NB4 (cell line): ENCODE measurements around the gene AP2A2.

Experiments
- CTCF ChIP-seq: IDR thresholded peaks from one replicate; pipeline ENCODE4 v1.5.1; 2012; ENCODE audit warnings: low read depth, low read length
- MYC ChIP-seq: IDR thresholded peaks from 2 replicates; pipeline ENCODE4 v1.6.1; 2011; ENCODE audit warnings: low read depth, low read length
- POLR2A ChIP-seq: IDR thresholded peaks from 2 replicates; pipeline ENCODE4 v1.6.1; 2011; ENCODE audit warnings: mild to moderate bottlenecking; ENCODE audit not compliant: insufficient read length; ENCODE audit errors: extremely low read depth

GRCh38 chr11:1009371-1009770, 83.7 kb downstream of the AP2A2 start:
- TF ChIP-seq CTCF, result no peak
- TF ChIP-seq POLR2A, result no peak
- TF ChIP-seq MYC, result no peak
